ENCODE measurements around the gene SRC.

DNA sequence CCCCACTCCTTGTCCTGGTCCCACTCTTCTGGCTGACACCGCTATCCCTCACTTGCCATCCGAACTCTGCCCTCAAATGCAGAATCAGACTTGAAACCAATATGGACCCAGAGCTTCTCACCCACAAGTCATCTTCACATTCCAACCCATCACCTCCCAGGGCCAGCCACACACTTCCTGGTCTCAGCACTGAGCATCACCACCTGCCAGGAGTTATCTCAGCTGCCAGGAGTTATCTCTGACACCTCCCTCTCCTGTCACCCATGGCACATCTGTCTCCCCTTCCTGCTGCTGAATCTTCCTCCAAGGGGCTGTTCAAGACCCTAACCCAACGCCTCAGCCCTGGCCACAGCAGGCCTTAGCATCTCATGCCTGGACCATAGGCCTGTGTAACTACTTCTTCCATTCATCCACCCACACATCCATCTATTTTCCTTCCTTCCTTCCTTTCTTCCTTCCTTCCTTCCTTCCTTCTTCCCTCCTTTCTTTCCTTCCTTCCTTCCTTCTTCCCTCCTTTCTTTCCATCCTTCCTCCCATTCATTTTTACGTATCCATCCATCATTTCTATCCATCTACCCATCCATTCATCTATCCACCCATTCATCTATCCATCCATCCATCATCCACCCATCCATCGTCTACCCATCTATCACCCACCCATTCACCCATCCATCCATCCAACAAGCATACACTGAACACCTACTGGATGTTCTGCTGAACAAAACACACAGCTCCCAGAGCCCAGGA lies 100.5 kb downstream of the SRC start:
- TF ChIP-seq, protein P1, sequence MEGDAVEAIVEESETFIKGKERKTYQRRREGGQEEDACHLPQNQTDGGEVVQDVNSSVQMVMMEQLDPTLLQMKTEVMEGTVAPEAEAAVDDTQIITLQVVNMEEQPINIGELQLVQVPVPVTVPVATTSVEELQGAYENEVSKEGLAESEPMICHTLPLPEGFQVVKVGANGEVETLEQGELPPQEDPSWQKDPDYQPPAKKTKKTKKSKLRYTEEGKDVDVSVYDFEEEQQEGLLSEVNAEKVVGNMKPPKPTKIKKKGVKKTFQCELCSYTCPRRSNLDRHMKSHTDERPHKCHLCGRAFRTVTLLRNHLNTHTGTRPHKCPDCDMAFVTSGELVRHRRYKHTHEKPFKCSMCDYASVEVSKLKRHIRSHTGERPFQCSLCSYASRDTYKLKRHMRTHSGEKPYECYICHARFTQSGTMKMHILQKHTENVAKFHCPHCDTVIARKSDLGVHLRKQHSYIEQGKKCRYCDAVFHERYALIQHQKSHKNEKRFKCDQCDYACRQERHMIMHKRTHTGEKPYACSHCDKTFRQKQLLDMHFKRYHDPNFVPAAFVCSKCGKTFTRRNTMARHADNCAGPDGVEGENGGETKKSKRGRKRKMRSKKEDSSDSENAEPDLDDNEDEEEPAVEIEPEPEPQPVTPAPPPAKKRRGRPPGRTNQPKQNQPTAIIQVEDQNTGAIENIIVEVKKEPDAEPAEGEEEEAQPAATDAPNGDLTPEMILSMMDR (IDR thresholded peaks at IDR 0.05) = no peak
- TF ChIP-seq EZH2 (IDR thresholded peaks at IDR 0.05) (no peak), EZH2phosphoT487 (IDR thresholded peaks at IDR 0.05) (no peak)
